CD4-positive, CD25-positive, alpha-beta regulatory T cell (primary cell): Measurements from ENCODE around the gene AURKA. TPM values are rescaled to one million over a fixed set of nuclear protein-coding genes. Genes with fewer than 3 reads are reported as not detected.

ENCODE experiments used
- ATAC-seq, 2 donors: fragments of 150-1000 bp; cut with Tn5 transposase; one replicate each; pipeline ENCODE4 v1.10.0; 2021; ENCODE audit warnings: low read depth in 2 of 2, moderate number of reproducible peaks in 2 of 2, moderate library complexity in 1 of 2
- DNase-seq, 3 donors: peaks; one replicate each; pipeline versions ENCODE4 v3.0.0 to v3.0.0-alpha.2; 2012 to 2022; ENCODE audit warnings: mixed read lengths in 1 of 3
- H3K27ac ChIP-seq: one replicate; pipeline ENCODE4 v1.7.0; 2013; ENCODE audit warnings: mild to moderate bottlenecking, low read length; ENCODE audit not compliant: insufficient read depth, poor library complexity, severe bottlenecking
- H3K27me3 ChIP-seq: one replicate; pipeline ENCODE4 v1.7.0; 2013; ENCODE audit warnings: low read length; ENCODE audit not compliant: control insufficient read depth, insufficient read depth
- H3K36me3 ChIP-seq: one replicate; pipeline ENCODE4 v1.7.0; 2013; ENCODE audit warnings: mild to moderate bottlenecking, low read length, moderate library complexity; ENCODE audit not compliant: control insufficient read depth, insufficient read depth
- H3K4me1 ChIP-seq: 2 replicates; pipeline ENCODE4 v1.7.0; 2013; ENCODE audit warnings: mild to moderate bottlenecking, low read length; ENCODE audit not compliant: insufficient read depth, control insufficient read depth, poor library complexity, severe bottlenecking
- H3K4me3 ChIP-seq: one replicate; pipeline ENCODE4 v1.7.0; 2013; ENCODE audit warnings: low read depth, mild to moderate bottlenecking, low read length, moderate library complexity
- H3K9me3 ChIP-seq, 2 experiments: 1 replicate in 1 of 2; 2 replicates in 1 of 2; pipeline ENCODE4 v1.7.0; 2013; ENCODE audit warnings: low read length in 2 of 2, mild to moderate bottlenecking in 1 of 2, moderate library complexity in 1 of 2; ENCODE audit not compliant: control insufficient read depth in 2 of 2
- H3K27ac Mint-ChIP-seq, 3 donors: one replicate each; pipeline ENCODE4 v1.8.0; 2020 to 2022; ENCODE audit warnings: mild to moderate bottlenecking in 3 of 3, mixed read lengths in 3 of 3, moderate library complexity in 2 of 3
- H3K27me3 Mint-ChIP-seq: one replicate; pipeline ENCODE4 v1.8.0; 2022; ENCODE audit warnings: mild to moderate bottlenecking, mixed read lengths
- H3K36me3 Mint-ChIP-seq: one replicate; pipeline ENCODE4 v1.8.0; 2020; ENCODE audit warnings: mixed read lengths
- H3K4me1 Mint-ChIP-seq, 4 donors: one replicate each; pipeline ENCODE4 v1.8.0; 2020 to 2022; ENCODE audit warnings: mixed read lengths in 4 of 4, mild to moderate bottlenecking in 1 of 4
- H3K4me3 Mint-ChIP-seq, 4 donors: one replicate each; pipeline ENCODE4 v1.8.0; 2020 to 2022; ENCODE audit warnings: mild to moderate bottlenecking in 4 of 4, mixed read lengths in 4 of 4, moderate library complexity in 3 of 4
- H3K9me3 Mint-ChIP-seq, 7 donors: one replicate each; pipeline ENCODE4 v1.8.0; 2020 to 2022; ENCODE audit warnings: mixed read lengths in 7 of 7, mild to moderate bottlenecking in 3 of 7, moderate library complexity in 2 of 7
- polyA plus RNA-seq, 4 donors: library from polyadenylated mRNA; unstranded; fragments of 300-500 nt; fragmentation: Illumina TruSeq; gene quantifications; one replicate each; pipeline ENCODE4 v1.2.3, GENCODE V29; 2021
- total RNA-seq: library from RNA; stranded (reverse); gene quantifications from one replicate; pipeline ENCODE4 v1.2.3, GENCODE V29; 2022

AURKA gene
- total and polyA plus RNA-seq, 5 donors from 2014 or later, result 2.1 to 4.2 (median 3.6) TPM

DNA sequence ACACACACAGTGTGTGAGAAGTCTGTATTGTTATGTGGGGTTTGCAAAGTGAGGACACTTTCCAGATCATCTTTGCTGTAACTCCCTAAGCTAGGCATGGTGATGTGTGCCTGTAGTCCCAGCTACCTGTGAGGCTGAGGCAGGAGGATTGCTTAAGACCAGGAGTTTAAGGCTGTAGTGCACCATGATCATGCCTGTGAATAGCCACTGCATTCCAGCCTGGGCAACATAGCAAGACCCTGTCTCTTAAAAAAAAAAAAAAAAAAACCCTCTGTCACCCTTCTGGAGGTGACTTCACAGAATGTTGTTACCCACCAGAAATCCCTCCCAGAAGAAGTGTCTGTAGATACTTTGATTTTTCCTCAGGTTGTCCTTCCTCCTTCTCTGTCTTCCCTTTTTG, 34.9 kb upstream of the AURKA start:
- peaks cover 8 to 38% (median 29%) of the 10 kb centered on the region in 4 donors for H3K4me1 Mint-ChIP-seq
- H3K27ac Mint-ChIP-seq, result peak overlapping the region in 1 of 3 donors; percentile 71
- H3K4me1 ChIP-seq, result peaks cover 16% of the 10 kb centered on the region
- H3K27me3 ChIP-seq, result no peaks in the 10 kb centered on the region
- H3K4me3 Mint-ChIP-seq, result no peak overlapping the region
- peaks cover 7% of the 10 kb centered on the region for H3K36me3 Mint-ChIP-seq
- no peak for ATAC-seq
- no peaks in the 10 kb centered on the region for H3K36me3 ChIP-seq
- H3K4me3 ChIP-seq, result no peak overlapping the region
- H3K27ac ChIP-seq, result no peak overlapping the region
- no peaks in the 10 kb centered on the region for H3K9me3 ChIP-seq
- DNase-seq, result no peak
- no peaks in the 10 kb centered on the region for H3K27me3 Mint-ChIP-seq
- H3K9me3 Mint-ChIP-seq, result peaks cover 0 to 3% (median 0%) of the 10 kb centered on the region in 7 donors

DNA sequence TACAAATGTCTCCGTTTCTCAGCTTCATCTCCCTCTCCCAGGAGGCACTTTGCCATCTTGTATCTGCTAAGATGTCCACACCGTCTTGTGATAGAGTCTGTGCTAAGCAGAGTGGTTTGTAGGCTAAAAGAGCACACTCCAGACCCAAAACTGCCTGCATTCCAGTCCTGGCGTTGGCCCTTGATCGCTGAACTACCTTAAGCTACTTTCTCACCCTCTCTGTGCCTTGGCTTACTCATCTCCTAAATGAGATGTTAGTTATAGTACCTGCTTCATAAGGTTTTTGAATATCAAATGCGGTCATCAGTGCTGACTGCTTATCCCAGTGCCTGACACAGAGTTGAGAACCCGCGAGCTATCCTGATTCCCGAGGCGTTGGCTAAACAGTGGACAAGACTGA, 34.0 kb upstream of the AURKA start:
- peaks cover 7% of the 10 kb centered on the region for H3K36me3 Mint-ChIP-seq
- Histone ChIP-seq H3K4me3 (no peak overlapping the region), H3K36me3 (no peaks in the 10 kb centered on the region), H3K27ac (no peak overlapping the region), H3K9me3 (no peaks in the 10 kb centered on the region), H3K27me3 (no peaks in the 10 kb centered on the region), H3K4me1 (peaks cover 16% of the 10 kb centered on the region)
- H3K4me1 Mint-ChIP-seq, result peaks cover 8 to 44% (median 31%) of the 10 kb centered on the region in 4 donors
- ATAC-seq (no peak), DNase-seq (no peak)
- no peak overlapping the region for H3K4me3 Mint-ChIP-seq
- H3K27ac Mint-ChIP-seq, result peak overlapping the region in 2 of 3 donors; percentile 25 to 71
- peaks cover 0 to 3% (median 0%) of the 10 kb centered on the region in 7 donors for H3K9me3 Mint-ChIP-seq
- H3K27me3 Mint-ChIP-seq, result no peaks in the 10 kb centered on the region

DNA sequence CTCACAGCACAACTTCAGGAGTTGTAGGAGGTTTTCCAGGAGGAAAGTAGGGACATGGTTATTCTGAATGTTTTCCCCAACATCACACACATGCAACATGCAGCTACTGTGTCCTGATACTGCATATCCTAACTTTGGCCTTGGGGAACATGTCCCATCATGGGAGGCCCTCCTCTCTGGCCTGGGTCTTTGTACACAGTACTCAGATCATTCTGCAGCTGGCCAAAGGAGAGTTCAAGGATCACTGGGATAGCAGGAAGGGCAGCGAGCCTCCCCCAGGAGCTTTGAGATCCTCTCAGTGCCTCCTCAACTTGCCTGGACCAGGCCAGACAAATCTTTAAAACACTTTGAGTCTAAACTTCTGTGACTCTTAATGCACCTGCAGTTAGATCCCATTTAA, 32.9 kb upstream of the AURKA start:
- Histone ChIP-seq H3K27me3 (no peaks in the 10 kb centered on the region), H3K4me3 (no peak overlapping the region), H3K36me3 (no peaks in the 10 kb centered on the region), H3K27ac (no peak overlapping the region), H3K9me3 (no peaks in the 10 kb centered on the region), H3K4me1 (peaks cover 14% of the 10 kb centered on the region)
- ATAC-seq (no peak), DNase-seq (no peak)
- peaks cover 0 to 3% (median 0%) of the 10 kb centered on the region in 7 donors for H3K9me3 Mint-ChIP-seq
- H3K4me3 Mint-ChIP-seq, result no peak overlapping the region
- H3K27me3 Mint-ChIP-seq, result no peaks in the 10 kb centered on the region
- H3K27ac Mint-ChIP-seq, result no peak overlapping the region
- peaks cover 5 to 37% (median 30%) of the 10 kb centered on the region in 4 donors for H3K4me1 Mint-ChIP-seq
- H3K36me3 Mint-ChIP-seq, result peaks cover 7% of the 10 kb centered on the region

DNA sequence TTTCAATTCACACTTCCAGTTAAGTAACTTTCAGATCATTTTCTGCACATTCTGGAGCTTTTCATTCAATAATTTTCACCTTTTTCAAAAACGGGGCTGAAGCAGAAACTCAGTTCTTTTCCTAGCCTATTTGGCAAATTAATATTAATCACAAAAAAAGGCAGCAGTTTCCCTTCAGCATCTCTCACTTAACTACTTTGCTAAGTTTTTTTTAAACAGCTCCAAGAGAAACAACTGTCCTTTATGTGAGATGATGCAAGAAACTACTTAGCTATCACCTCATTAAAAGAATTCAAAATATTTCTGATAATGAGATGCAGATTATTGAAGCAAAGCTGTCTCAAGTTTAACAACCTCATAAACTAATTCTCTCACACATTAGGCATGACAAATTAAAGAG, 31.9 kb upstream of the AURKA start:
- Mint-ChIP-seq H3K27me3 (no peaks in the 10 kb centered on the region), H3K9me3 (peaks cover 0 to 1% (median 0%) of the 10 kb centered on the region in 7 donors), H3K36me3 (peaks cover 2% of the 10 kb centered on the region), H3K4me3 (peak overlapping the region in 1 of 4 donors; percentile 4), H3K27ac (no peak overlapping the region), H3K4me1 (peaks cover 0 to 31% (median 23%) of the 10 kb centered on the region in 4 donors)
- ATAC-seq (no peak), DNase-seq (no peak)
- no peak overlapping the region for H3K27ac ChIP-seq
- no peak overlapping the region for H3K4me3 ChIP-seq
- H3K9me3 ChIP-seq, result no peaks in the 10 kb centered on the region
- no peaks in the 10 kb centered on the region for H3K27me3 ChIP-seq
- H3K36me3 ChIP-seq, result no peaks in the 10 kb centered on the region
- H3K4me1 ChIP-seq, result peaks cover 8% of the 10 kb centered on the region

DNA sequence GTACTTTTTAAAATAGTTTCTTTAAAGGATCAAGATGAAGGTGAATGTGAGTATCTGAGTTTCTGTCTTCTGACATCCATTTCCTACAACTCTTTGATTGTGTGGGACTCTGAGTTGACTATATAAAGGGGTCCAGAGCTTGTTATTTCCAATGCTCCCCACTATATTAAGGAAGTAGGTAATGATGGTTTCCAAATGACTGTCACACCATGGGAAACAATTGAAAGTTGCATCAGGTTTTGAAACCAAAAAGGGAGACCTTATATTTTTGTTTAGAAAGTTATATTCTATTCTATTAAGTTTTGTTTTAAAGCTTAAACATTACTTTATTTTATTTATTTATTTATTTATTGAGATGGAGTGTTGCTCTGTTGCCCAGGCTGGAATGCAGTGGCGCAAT, 31.2 kb upstream of the AURKA start:
- H3K9me3 Mint-ChIP-seq, result peaks cover 0 to 1% (median 0%) of the 10 kb centered on the region in 7 donors
- no peak for DNase-seq
- no peak overlapping the region for H3K27ac ChIP-seq
- no peaks in the 10 kb centered on the region for H3K27me3 ChIP-seq
- H3K9me3 ChIP-seq, result no peaks in the 10 kb centered on the region
- peaks cover 3% of the 10 kb centered on the region for H3K36me3 Mint-ChIP-seq
- peaks cover 0 to 36% (median 26%) of the 10 kb centered on the region in 4 donors for H3K4me1 Mint-ChIP-seq
- H3K27me3 Mint-ChIP-seq, result no peaks in the 10 kb centered on the region
- H3K36me3 ChIP-seq, result no peaks in the 10 kb centered on the region
- peaks cover 12% of the 10 kb centered on the region for H3K4me1 ChIP-seq
- no peak overlapping the region for H3K4me3 ChIP-seq
- H3K4me3 Mint-ChIP-seq, result no peak overlapping the region
- no peak overlapping the region for H3K27ac Mint-ChIP-seq
- no peak for ATAC-seq

DNA sequence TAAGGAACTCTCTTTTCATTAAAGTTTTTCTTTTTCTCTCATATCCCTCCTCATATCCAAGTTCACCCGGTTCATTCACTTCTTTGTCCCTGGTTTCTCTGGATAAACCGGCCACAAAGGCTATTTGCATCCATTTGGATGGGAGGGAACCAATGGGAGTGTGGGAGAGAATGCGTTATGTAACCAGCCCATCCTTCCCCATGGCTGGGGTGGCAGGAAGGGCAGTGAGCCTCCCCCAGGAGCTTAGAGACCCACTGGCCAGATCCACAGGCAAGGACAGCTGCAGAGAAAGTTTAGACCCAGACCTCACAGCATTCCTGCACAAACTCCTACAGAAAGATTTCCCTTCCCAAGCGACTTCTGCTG, 30.8 kb upstream of the AURKA start:
- no peak overlapping the region for H3K27ac ChIP-seq
- H3K36me3 ChIP-seq, result no peaks in the 10 kb centered on the region
- no peaks in the 10 kb centered on the region for H3K9me3 Mint-ChIP-seq
- peaks cover 16% of the 10 kb centered on the region for H3K4me1 ChIP-seq
- no peak for DNase-seq
- H3K36me3 Mint-ChIP-seq, result peaks cover 7% of the 10 kb centered on the region
- no peaks in the 10 kb centered on the region for H3K9me3 ChIP-seq
- no peak for ATAC-seq
- no peak overlapping the region for H3K4me3 ChIP-seq
- no peak overlapping the region for H3K4me3 Mint-ChIP-seq
- H3K4me1 Mint-ChIP-seq, result peaks cover 0 to 40% (median 29%) of the 10 kb centered on the region in 4 donors
- no peaks in the 10 kb centered on the region for H3K27me3 ChIP-seq
- peak overlapping the region in 1 of 3 donors; percentile 50 for H3K27ac Mint-ChIP-seq
- H3K27me3 Mint-ChIP-seq, result no peaks in the 10 kb centered on the region

DNA sequence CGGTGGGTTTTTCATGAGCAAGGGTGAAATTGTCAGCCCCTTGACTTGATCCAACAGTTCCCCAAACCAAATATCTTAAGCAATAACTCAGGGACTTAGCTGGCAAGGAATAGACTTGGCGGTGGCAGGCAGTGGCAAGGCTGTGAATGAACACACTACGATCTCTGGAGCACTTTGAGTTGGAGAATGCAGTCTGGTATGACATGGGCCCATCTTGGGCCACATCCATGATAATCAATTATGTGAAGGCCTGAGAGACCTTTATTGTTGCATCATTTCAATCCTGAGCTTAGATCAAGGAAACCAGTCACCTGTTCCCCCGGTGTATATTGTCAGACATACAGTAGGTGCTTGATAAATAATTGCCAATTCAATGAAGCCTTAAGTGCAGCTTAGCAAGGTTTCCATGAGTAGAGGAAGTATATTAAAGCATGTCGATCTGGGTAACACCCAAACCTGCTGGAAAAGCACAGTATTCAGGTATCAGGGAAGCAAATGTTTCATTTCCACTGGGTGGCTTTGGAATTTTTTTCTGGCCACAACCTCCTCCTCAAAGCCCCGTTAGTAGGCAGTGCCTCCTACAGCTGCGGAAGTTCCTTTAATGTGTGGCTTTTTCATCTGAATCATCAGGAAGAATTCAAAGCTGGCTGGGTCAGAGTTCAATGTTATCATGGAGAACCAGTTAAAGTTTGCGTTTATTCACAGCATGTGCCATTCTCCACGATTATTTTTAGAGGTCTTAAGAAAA, 30.2 kb upstream of the AURKA start:
- no peak overlapping the region for H3K27ac ChIP-seq
- Mint-ChIP-seq H3K4me3 (peak overlapping the region in 2 of 4 donors; percentile 8), H3K9me3 (no peaks in the 10 kb centered on the region), H3K27ac (peak overlapping the region in 2 of 3 donors; percentile 44 to 50), H3K4me1 (peaks cover 0 to 42% (median 33%) of the 10 kb centered on the region in 4 donors), H3K27me3 (no peaks in the 10 kb centered on the region), H3K36me3 (peaks cover 11% of the 10 kb centered on the region)
- H3K9me3 ChIP-seq, result no peaks in the 10 kb centered on the region
- no peaks in the 10 kb centered on the region for H3K27me3 ChIP-seq
- peaks cover 16% of the 10 kb centered on the region for H3K4me1 ChIP-seq
- no peak overlapping the region for H3K4me3 ChIP-seq
- ATAC-seq (no peak), DNase-seq (no peak)
- H3K36me3 ChIP-seq, result no peaks in the 10 kb centered on the region
